Spinal cord (tissue), 10 donors: ENCODE results near the gene CYTL1. TPM values are rescaled to one million over a fixed set of nuclear protein-coding genes. Genes with fewer than 3 reads are reported as not detected.
"Not testable (repeated sequence)": the region's sequence is repeated elsewhere in the genome, so short reads cannot be mapped to it uniquely, and the experiment has no call there.

Source experiments
- DNase-seq, 6 donors: peaks; one replicate each; pipeline versions ENCODE4 v3.0.0 to v3.0.0-alpha.2; 2013 to 2015; ENCODE audit warnings: low spot score in 6 of 6, low read depth in 4 of 6
- H3K27ac ChIP-seq: one replicate; pipeline ENCODE4 v1.5.1; 2013; ENCODE audit warnings: low read depth, low read length, control low read depth
- H3K27me3 ChIP-seq: one replicate; pipeline ENCODE4 v1.6.1; 2013; ENCODE audit warnings: low read length; ENCODE audit not compliant: control insufficient read depth, insufficient read depth
- H3K36me3 ChIP-seq: one replicate; pipeline ENCODE4 v1.6.1; 2013; ENCODE audit warnings: low read length; ENCODE audit not compliant: control insufficient read depth, insufficient read depth
- H3K4me1 ChIP-seq: one replicate; pipeline ENCODE4 v1.6.1; 2013; ENCODE audit warnings: low read length; ENCODE audit not compliant: control insufficient read depth, insufficient read depth
- H3K4me3 ChIP-seq: one replicate; pipeline ENCODE4 v1.5.1; 2013; ENCODE audit warnings: low read depth, low read length, control low read depth
- H3K9me3 ChIP-seq: one replicate; pipeline ENCODE4 v1.6.1; 2013; ENCODE audit warnings: low read length; ENCODE audit not compliant: control insufficient read depth, insufficient read depth
- WGBS: methylation state at CpG from one replicate; pipeline ENCODE4 v1.1.5; 2013; ENCODE audit warnings: missing lambda C conversion rate; ENCODE audit not compliant: insufficient coverage; 5-methylcytosine and 5-hydroxymethylcytosine counted together
- long read RNA-seq, 4 donors: transcript quantifications; one replicate each; lab custom pipeline, GENCODE V29; 2026
- polyA plus RNA-seq, 2 donors: library from polyadenylated mRNA; unstranded; fragments of 120-200 nt; gene quantifications; one replicate each; pipeline ENCODE4 v1.2.1, GENCODE V29; 2013; ENCODE audit not compliant: insufficient read length in 2 of 2
- total RNA-seq, 2 donors: library from RNA; depleted of rRNA in 1 of 2; stranded (reverse); fragments of 120-200 nt in 1 of 2; fragments of >200 nt in 1 of 2; gene quantifications; one replicate each; pipeline versions ENCODE4 v1.2.3 to v1.2.4, GENCODE V29; 2013 to 2014
- donor health status: healthy.

Gene CYTL1
- total RNA-seq, result 1 to 10 TPM; 4.2 to 4.6 TPM
- polyA plus RNA-seq, result 1 to 10 TPM; 3.8 to 4.7 TPM
- long read RNA-seq, donor 1, result 0 reads
- long read RNA-seq, donor 2, partial matches to known transcripts, result 0 of 1 reads
- long read RNA-seq, donor 2, other reads (novel, unspliced or antisense), result 0 of 1 reads
- long read RNA-seq, donor 3, partial matches to known transcripts, result 0 of 2 reads
- long read RNA-seq, donor 3, other reads (novel, unspliced or antisense), result 0 of 2 reads
- long read RNA-seq, donor 4, transcript CYTL1-201 (4 exons, 1,003 nt), result major isoform, 30 of 41 reads
- long read RNA-seq, donor 4, partial matches to known transcripts, result 10 of 41 reads
- long read RNA-seq, donor 4, other reads (novel, unspliced or antisense), result 0 of 41 reads

- DNase-seq, result peak in 2 of 6 donors; percentile 19 to 26
- Histone ChIP-seq H3K27me3 (peaks cover 5% of the 10 kb centered on the region), H3K27ac (no peak within 1 kb of the TSS), H3K36me3 (no peaks in the 10 kb centered on the region), H3K4me3 (peak within 1 kb of the TSS; percentile 26), H3K9me3 (peaks cover 2% of the 10 kb centered on the region), H3K4me1 (peaks cover 10% of the 10 kb centered on the region)
- 9% methylated on average over 28 of the region's 28 CpGs for WGBS
These were observed at the start of gene CYTL1 for GRCh38 chr4:5019274-5019673. TSS of gene CYTL1 (minus strand) at chr4:5019458. CDS start at chr4:5019445, 13 bp downstream.

GRCh38 chr4:5067908-5068307, 48.6 kb upstream of the CYTL1 start:
- H3K4me3 ChIP-seq, result no peak overlapping the region
- no peak overlapping the region for H3K27ac ChIP-seq
- peaks cover 4% of the 10 kb centered on the region for H3K4me1 ChIP-seq
- 100% methylated on average over 1 of the region's 3 CpGs for WGBS
- no peaks in the 10 kb centered on the region for H3K27me3 ChIP-seq
- no peaks in the 10 kb centered on the region for H3K9me3 ChIP-seq
- DNase-seq, result no peak
- no peaks in the 10 kb centered on the region for H3K36me3 ChIP-seq

- H3K27me3 ChIP-seq, H3K9me3 ChIP-seq, H3K36me3 ChIP-seq, H3K4me1 ChIP-seq, DNase-seq, H3K4me3 ChIP-seq, H3K27ac ChIP-seq: not testable (repeated sequence)
- WGBS, result no CpG with 5 or more reads among the region's 3 CpGs
These were observed 47.7 kb upstream of the CYTL1 start for GRCh38 chr4:5066968-5067367.

GRCh38 chr4:5066101-5066500, 46.8 kb upstream of the CYTL1 start:
- WGBS, result 79% methylated on average over 3 of the region's 3 CpGs
- H3K27me3 ChIP-seq, result no peaks in the 10 kb centered on the region
- no peaks in the 10 kb centered on the region for H3K36me3 ChIP-seq
- H3K9me3 ChIP-seq, result no peaks in the 10 kb centered on the region
- H3K4me1 ChIP-seq, result peaks cover 4% of the 10 kb centered on the region
- no peak overlapping the region for H3K27ac ChIP-seq
- DNase-seq, result no peak
- H3K4me3 ChIP-seq, result no peak overlapping the region

GRCh38 chr4:5055411-5055810, 36.2 kb upstream of the CYTL1 start:
- Histone ChIP-seq H3K4me1 (peaks cover 18% of the 10 kb centered on the region), H3K9me3 (peaks cover 2% of the 10 kb centered on the region), H3K4me3 (no peak overlapping the region), H3K27me3 (peaks cover 7% of the 10 kb centered on the region), H3K36me3 (no peaks in the 10 kb centered on the region), H3K27ac (no peak overlapping the region)
- DNase-seq, result no peak
- whole genome bisulfite sequencing, result 79% methylated on average over 4 of the region's 5 CpGs

- Histone ChIP-seq H3K36me3 (no peaks in the 10 kb centered on the region), H3K4me1 (peaks cover 22% of the 10 kb centered on the region), H3K27ac (no peak overlapping the region), H3K27me3 (peaks cover 7% of the 10 kb centered on the region), H3K9me3 (peaks cover 2% of the 10 kb centered on the region), H3K4me3 (no peak overlapping the region)
- no peak for DNase-seq
- WGBS, result 67% methylated on average over 1 of the region's 5 CpGs
These were observed 35.3 kb upstream of the CYTL1 start for GRCh38 chr4:5054532-5054931.

- H3K27me3 ChIP-seq, result peaks cover 7% of the 10 kb centered on the region
- no peaks in the 10 kb centered on the region for H3K9me3 ChIP-seq
- no peak for DNase-seq
- H3K27ac ChIP-seq, result no peak overlapping the region
- H3K4me1 ChIP-seq, result peaks cover 22% of the 10 kb centered on the region
- peak overlapping the region; percentile 57 for H3K4me3 ChIP-seq
- no peaks in the 10 kb centered on the region for H3K36me3 ChIP-seq
- 62% methylated on average over 6 of the region's 6 CpGs for WGBS
These were observed 33.6 kb upstream of the CYTL1 start for GRCh38 chr4:5052726-5053425.

GRCh38 chr4:5052204-5052702, 33.0 kb upstream of the CYTL1 start:
- H3K27me3 ChIP-seq, result peaks cover 7% of the 10 kb centered on the region
- no peaks in the 10 kb centered on the region for H3K36me3 ChIP-seq
- H3K4me1 ChIP-seq, result peaks cover 22% of the 10 kb centered on the region
- peak in 2 of 6 donors; percentile 59 to 62 for DNase-seq
- WGBS, result 15% methylated on average over 12 of the region's 18 CpGs
- H3K9me3 ChIP-seq, result no peaks in the 10 kb centered on the region
- H3K4me3 ChIP-seq, result peak overlapping the region; percentile 57
- H3K27ac ChIP-seq, result no peak overlapping the region

GRCh38 chr4:5051278-5052203, 32.3 kb upstream of the CYTL1 start, which contains the start of gene STK32B:
TSS of gene STK32B (plus strand) at chr4:5051480.
- peaks cover 22% of the 10 kb centered on the region for H3K4me1 ChIP-seq
- H3K9me3 ChIP-seq, result no peaks in the 10 kb centered on the region
- H3K27me3 ChIP-seq, result peaks cover 7% of the 10 kb centered on the region
- peak within 1 kb of the TSS; percentile 57 for H3K27ac ChIP-seq
- H3K36me3 ChIP-seq, result no peaks in the 10 kb centered on the region
- under 1% methylated on average over 103 of the region's 103 CpGs for WGBS
- H3K4me3 ChIP-seq, result peak within 1 kb of the TSS; percentile 57
- DNase-seq, result peak in 3 of 6 donors; percentile 43 to 91 (median 86)
